Measurements from ENCODE around the gene CLCN4.

DNA sequence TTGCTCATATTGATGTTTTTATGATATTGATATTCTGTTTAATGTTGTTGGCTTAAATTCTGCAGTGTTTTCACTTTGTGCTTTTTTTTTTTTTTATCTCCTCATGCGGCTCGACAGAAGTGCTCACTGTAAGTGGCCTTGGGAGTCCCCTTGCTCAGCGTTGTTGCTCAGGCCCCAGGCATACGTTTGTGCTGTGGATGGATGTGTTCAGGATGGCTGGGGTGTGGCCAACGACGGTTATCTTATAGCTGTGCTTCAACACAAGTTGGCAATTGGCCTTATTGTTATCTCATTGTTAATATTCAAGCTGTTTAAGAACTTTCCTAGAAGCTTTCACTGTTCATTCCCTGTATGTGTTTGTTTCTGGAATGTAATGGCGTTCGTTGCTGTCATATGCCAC lies 36.4 kb upstream of the CLCN4 start:
- TF ChIP-seq EZH2 (IDR thresholded peaks at IDR 0.05; ENCODE audit: low read depth, low read length, severe bottlenecking) (no peak), CTCF (IDR thresholded peaks at IDR 0.05; ENCODE audit: control extremely low read depth in 1 of 3, insufficient read depth in 1 of 3, low read depth in 1 of 3, low read length in 3 of 3) (no peak), YY1 (IDR thresholded peaks at IDR 0.05; ENCODE audit: low read depth, low read length) (no peak), SIX5 (IDR thresholded peaks at IDR 0.05; ENCODE audit: low read depth, low read length) (no peak), RXRA (IDR thresholded peaks at IDR 0.05; ENCODE audit: insufficient read depth, low read depth, low read length) (no peak), CREB1 (IDR thresholded peaks at IDR 0.05) (no peak), SP1 (IDR thresholded peaks at IDR 0.05; ENCODE audit: low read depth, low read length) (no peak), RAD21 (IDR thresholded peaks at IDR 0.05 in 1 of 2, conservative IDR thresholded peaks at IDR 0.05 in 1 of 2; ENCODE audit: low read depth in 2 of 2, low read length in 2 of 2) (no peak)
